ENCODE results near the gene RAB13. TPM values are rescaled to one million over a fixed set of nuclear protein-coding genes. Genes with fewer than 3 reads are reported as not detected.

Gene RAB13
- total and polyA plus RNA-seq, 2 of the 13 experiments (the other 11 are each of a cell fraction or from before 2014, with no cell fraction given), result 15.9 to 24.7 TPM

DNA sequence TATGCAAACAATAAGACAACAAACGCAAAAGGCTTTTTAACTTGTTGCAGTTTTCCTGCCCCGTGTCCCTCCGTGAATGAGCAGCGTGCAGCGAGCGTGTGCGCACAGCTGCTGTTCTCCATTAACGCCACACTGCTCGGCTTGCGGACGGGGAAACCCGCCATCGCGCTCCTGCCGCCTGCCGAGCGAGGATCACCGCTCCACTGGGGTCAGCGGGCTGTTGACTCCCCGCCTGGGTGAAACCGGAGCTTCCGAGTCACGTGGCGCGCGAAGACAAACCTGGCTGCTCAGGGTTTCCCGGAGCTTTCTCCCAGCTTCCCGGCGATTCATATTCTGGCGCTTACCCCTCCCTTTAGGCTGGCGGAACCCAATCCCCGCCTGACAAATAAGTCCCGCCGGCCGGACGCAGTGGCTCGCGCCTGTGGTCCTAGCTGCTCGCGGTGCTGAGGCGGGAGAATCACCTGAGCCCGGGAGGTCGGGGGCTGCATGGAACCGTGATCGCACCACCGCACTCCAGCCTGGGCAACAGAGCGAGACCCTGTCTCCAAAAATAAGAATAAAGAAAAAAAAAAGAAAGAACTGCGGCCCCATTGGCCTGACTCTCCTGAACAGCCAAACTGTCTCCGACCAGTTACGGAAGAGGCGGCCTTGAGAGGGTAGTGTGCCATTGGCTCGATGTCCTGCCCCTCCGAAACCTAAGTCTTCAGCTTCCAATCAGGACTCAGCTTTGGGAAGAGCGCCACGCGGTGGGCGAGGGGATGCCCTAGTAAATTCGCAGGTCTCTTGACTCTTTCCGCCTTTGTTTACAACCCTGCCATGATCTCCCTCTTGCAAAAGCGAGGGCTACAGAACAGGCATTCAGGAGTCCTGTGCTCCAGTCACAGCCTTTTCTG, 18.8 kb downstream of the RAB13 start, which contains the start of gene CREB3L4 (continued):
- TF ChIP-seq, protein P1, sequence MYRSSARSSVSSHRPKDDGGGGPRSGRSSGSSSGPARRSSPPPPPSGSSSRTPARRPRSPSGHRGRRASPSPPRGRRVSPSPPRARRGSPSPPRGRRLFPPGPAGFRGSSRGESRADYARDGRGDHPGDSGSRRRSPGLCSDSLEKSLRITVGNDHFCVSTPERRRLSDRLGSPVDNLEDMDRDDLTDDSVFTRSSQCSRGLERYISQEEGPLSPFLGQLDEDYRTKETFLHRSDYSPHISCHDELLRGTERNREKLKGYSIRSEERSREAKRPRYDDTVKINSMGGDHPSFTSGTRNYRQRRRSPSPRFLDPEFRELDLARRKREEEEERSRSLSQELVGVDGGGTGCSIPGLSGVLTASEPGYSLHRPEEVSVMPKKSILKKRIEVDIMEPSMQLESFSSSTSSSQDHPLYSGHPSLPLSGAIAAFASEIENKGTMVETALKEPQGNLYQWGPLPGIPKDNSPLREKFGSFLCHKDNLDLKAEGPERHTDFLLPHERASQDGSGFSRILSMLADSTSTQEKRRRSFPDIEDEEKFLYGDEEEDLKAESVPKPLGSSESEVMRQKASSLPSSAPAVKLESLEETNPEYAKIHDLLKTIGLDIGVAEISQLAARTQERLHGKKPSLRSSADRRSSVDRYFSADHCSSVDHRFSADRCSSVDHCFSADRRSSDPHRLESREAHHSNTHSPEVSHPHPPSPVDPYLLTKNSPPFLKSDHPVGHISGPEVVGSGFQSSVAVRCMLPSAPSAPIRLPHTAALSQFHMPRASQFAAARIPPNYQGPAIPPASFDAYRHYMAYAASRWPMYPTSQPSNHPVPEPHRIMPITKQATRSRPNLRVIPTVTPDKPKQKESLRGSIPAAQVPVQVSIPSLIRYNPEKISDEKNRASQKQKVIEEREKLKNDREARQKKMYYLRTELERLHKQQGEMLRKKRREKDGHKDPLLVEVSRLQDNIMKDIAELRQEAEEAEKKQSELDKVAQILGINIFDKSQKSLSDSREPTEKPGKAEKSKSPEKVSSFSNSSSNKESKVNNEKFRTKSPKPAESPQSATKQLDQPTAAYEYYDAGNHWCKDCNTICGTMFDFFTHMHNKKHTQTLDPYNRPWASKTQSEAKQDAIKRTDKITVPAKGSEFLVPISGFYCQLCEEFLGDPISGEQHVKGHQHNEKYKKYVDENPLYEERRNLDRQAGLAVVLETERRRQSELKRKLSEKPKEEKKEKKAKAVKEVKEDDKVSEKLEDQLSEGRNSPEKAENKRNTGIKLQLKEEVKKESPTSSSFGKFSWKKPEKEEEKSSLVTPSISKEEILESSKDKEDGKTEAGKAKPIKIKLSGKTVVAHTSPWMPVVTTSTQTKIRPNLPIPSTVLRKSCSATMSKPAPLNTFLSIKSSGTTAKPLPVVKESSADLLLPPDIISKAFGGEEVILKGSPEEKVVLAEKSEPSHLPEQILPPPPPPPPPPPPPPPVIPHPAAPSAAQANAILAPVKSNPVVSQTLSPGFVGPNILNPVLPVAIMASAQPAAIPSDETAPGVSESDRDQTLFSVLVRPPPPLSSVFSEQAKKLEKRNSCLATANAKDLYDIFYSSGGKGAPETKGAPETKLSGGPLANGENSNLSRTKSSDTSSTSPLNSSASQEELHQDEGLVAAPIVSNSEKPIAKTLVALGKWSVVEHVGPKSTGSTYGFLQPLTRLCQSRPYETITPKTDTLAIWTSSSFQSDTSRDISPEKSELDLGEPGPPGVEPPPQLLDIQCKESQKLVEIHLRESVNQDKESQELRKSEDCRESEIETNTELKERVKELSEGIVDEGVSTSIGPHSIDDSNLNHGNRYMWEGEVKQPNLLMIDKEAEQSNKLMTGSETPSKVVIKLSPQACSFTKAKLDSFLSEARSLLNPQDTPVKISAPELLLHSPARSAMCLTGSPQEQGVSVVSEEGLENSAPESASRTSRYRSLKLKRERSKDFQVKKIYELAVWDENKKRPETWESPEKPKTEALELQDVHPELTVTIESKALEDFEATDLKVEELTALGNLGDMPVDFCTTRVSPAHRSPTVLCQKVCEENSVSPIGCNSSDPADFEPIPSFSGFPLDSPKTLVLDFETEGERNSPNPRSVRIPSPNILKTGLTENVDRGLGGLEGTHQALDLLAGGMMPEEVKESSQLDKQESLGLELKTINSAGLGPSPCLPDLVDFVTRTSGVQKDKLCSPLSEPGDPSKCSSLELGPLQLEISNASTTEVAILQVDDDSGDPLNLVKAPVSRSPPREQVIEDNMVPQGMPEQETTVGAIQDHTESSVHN (CRISPR knock-in tag; IDR thresholded peaks at IDR 0.05), result peak; percentile 46; the same call in 1 of the 2 replicates
- TF ChIP-seq NKX3-1 (CRISPR knock-in tag; IDR thresholded peaks at IDR 0.05), result 0 out of 2 replicates have a peak, but pooled peaks have one; percentile 43
- TF ChIP-seq SMARCE1 (IDR thresholded peaks at IDR 0.05; ENCODE audit: borderline replicate concordance), result no peak
- TF ChIP-seq, protein P2, sequence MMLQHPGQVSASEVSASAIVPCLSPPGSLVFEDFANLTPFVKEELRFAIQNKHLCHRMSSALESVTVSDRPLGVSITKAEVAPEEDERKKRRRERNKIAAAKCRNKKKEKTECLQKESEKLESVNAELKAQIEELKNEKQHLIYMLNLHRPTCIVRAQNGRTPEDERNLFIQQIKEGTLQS (CRISPR knock-in tag; IDR thresholded peaks at IDR 0.05), result no peak
- TF ChIP-seq, protein P3, sequence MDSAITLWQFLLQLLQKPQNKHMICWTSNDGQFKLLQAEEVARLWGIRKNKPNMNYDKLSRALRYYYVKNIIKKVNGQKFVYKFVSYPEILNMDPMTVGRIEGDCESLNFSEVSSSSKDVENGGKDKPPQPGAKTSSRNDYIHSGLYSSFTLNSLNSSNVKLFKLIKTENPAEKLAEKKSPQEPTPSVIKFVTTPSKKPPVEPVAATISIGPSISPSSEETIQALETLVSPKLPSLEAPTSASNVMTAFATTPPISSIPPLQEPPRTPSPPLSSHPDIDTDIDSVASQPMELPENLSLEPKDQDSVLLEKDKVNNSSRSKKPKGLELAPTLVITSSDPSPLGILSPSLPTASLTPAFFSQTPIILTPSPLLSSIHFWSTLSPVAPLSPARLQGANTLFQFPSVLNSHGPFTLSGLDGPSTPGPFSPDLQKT (CRISPR knock-in tag; IDR thresholded peaks at IDR 0.05; ENCODE audit: borderline replicate concordance), result no peak
- TF ChIP-seq ZNF816 (CRISPR knock-in tag; IDR thresholded peaks at IDR 0.05; ENCODE audit: borderline replicate concordance), result peak; percentile 69; the same call in 1 of the 2 replicates
- TF ChIP-seq ZNF496 (CRISPR knock-in tag; IDR thresholded peaks at IDR 0.05; ENCODE audit: insufficient replicate concordance), result no peak
- TF ChIP-seq, protein P4, sequence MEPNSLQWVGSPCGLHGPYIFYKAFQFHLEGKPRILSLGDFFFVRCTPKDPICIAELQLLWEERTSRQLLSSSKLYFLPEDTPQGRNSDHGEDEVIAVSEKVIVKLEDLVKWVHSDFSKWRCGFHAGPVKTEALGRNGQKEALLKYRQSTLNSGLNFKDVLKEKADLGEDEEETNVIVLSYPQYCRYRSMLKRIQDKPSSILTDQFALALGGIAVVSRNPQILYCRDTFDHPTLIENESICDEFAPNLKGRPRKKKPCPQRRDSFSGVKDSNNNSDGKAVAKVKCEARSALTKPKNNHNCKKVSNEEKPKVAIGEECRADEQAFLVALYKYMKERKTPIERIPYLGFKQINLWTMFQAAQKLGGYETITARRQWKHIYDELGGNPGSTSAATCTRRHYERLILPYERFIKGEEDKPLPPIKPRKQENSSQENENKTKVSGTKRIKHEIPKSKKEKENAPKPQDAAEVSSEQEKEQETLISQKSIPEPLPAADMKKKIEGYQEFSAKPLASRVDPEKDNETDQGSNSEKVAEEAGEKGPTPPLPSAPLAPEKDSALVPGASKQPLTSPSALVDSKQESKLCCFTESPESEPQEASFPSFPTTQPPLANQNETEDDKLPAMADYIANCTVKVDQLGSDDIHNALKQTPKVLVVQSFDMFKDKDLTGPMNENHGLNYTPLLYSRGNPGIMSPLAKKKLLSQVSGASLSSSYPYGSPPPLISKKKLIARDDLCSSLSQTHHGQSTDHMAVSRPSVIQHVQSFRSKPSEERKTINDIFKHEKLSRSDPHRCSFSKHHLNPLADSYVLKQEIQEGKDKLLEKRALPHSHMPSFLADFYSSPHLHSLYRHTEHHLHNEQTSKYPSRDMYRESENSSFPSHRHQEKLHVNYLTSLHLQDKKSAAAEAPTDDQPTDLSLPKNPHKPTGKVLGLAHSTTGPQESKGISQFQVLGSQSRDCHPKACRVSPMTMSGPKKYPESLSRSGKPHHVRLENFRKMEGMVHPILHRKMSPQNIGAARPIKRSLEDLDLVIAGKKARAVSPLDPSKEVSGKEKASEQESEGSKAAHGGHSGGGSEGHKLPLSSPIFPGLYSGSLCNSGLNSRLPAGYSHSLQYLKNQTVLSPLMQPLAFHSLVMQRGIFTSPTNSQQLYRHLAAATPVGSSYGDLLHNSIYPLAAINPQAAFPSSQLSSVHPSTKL (CRISPR knock-in tag; IDR thresholded peaks at IDR 0.05), result peak; percentile 77
- TF ChIP-seq NFIB (CRISPR knock-in tag; IDR thresholded peaks at IDR 0.05; ENCODE audit: borderline replicate concordance), result no peak
- no peak; the same call in 1 of the 2 replicates for TF ChIP-seq JDP2 (CRISPR knock-in tag; IDR thresholded peaks at IDR 0.05; ENCODE audit: borderline replicate concordance)
